SK-N-MC (cell line): ENCODE measurements around the gene C11orf71.
A peak's percentile ranks its signal among the peaks of the same experiment; 100 is the strongest.

Experiments used
- DNase-seq: peaks from one replicate; pipeline ENCODE4 v3.0.0-alpha.2; 2011; ENCODE audit warnings: low read depth, low spot score
- H3K27ac ChIP-seq: fragments of 200-600 bp; sonication (generic); 2 replicates; pipeline ENCODE4 v1.5.1; 2016; ENCODE audit warnings: mixed run types
- H3K36me3 ChIP-seq: fragments of 200-600 bp; sonication (generic); 2 replicates; pipeline ENCODE4 v1.6.1; 2017; ENCODE audit warnings: antibody characterized with exemption, low read length, mixed read lengths; ENCODE audit not compliant: insufficient read depth
- H3K4me3 ChIP-seq: fragments of 200-600 bp; sonication (generic); 2 replicates; pipeline ENCODE4 v1.5.1; 2016
- H3K9ac ChIP-seq: fragments of 200-600 bp; sonication (generic); 2 replicates; pipeline ENCODE4 v1.8.0; 2017; ENCODE audit warnings: mixed run types, mixed read lengths; ENCODE audit not compliant: insufficient read length
- H3K9me3 ChIP-seq: fragments of 200-600 bp; sonication (generic); 2 replicates; pipeline ENCODE4 v1.6.1; 2017; ENCODE audit warnings: low read depth, mild to moderate bottlenecking, antibody characterized with exemption, low read length, moderate library complexity, mixed read lengths
- EZH2 ChIP-seq: fragments of 200-600 bp; sonication (generic); IDR thresholded peaks from one replicate; pipeline ENCODE4 v1.6.1; 2017; ENCODE audit warnings: antibody characterized with exemption
- FOXP2 ChIP-seq: optimal IDR thresholded peaks from 2 replicates; pipeline ENCODE3; 2011; ENCODE audit warnings: mild to moderate bottlenecking, moderate library complexity; ENCODE audit not compliant: insufficient read depth; ENCODE audit errors: extremely low read length, control extremely low read depth
- POLR2AphosphoS5 ChIP-seq: IDR thresholded peaks from 2 replicates; pipeline ENCODE4 v1.6.1; 2012; ENCODE audit warnings: mild to moderate bottlenecking, low read depth, low read length, borderline replicate concordance

C11orf71 gene

GRCh38 chr11:114440121-114440860 lies 40.0 kb upstream of the C11orf71 start:
- H3K27ac ChIP-seq: no peak overlapping the region
- H3K36me3 ChIP-seq: peaks cover 14% of the 10 kb centered on the region; the same call in 1 of the 2 replicates
- H3K9me3 ChIP-seq: no peaks in the 10 kb centered on the region
- H3K4me3 ChIP-seq: peak overlapping the region; percentile 94
- H3K9ac ChIP-seq: peak overlapping the region; percentile 71
- DNase-seq: no peak
- TF ChIP-seq FOXP2: no peak
- TF ChIP-seq EZH2: no peak
- no peak for TF ChIP-seq POLR2AphosphoS5

- no peak within 1 kb of the TSS for H3K27ac ChIP-seq
These were observed 39.2 kb upstream of the C11orf71 start, which contains the start of gene REXO2 for GRCh38 chr11:114439229-114440120. TSS of gene REXO2 (plus strand) at chr11:114439467. CDS start at chr11:114439529, 62 bp downstream.

DNA sequence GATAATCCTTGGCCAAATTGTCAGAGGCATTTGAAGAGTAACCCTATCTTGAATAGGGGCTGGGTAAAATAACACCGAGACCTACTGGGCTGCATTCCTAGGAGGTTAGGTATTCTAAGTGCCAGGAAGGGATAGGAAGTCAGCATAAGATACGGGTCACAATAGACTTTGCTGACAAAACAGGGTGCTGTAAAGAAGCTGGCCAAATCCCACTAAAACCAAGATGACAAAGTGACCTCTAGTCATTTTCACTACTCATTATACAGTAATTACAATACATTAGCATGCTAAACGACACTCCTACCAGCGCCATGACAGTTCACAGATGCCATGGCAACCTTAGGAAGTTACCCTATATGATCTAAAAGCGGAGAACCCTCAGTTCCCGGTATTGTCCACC lies 38.0 kb upstream of the C11orf71 start:
- H3K9ac ChIP-seq: no peak overlapping the region
- H3K4me3 ChIP-seq: no peak overlapping the region
- no peak for DNase-seq
- H3K27ac ChIP-seq: no peak overlapping the region
- no peak for TF ChIP-seq FOXP2
- no peak for TF ChIP-seq POLR2AphosphoS5
- no peak for TF ChIP-seq EZH2
- H3K9me3 ChIP-seq: no peaks in the 10 kb centered on the region
- no peaks in the 10 kb centered on the region for H3K36me3 ChIP-seq

More at GRCh38 chr11:114439229-114440120, 39.2 kb upstream of the C11orf71 start, which contains the start of gene REXO2:
- no peaks in the 10 kb centered on the region for H3K9me3 ChIP-seq
- H3K36me3 ChIP-seq: peaks cover 8% of the 10 kb centered on the region; the same call in 1 of the 2 replicates
- DNase-seq: peak; percentile 58
- TF ChIP-seq EZH2 (no peak), POLR2AphosphoS5 (peak; percentile 78)
- peak within 1 kb of the TSS; percentile 71 for H3K9ac ChIP-seq
- peak within 1 kb of the TSS; percentile 94 for H3K4me3 ChIP-seq

DNA sequence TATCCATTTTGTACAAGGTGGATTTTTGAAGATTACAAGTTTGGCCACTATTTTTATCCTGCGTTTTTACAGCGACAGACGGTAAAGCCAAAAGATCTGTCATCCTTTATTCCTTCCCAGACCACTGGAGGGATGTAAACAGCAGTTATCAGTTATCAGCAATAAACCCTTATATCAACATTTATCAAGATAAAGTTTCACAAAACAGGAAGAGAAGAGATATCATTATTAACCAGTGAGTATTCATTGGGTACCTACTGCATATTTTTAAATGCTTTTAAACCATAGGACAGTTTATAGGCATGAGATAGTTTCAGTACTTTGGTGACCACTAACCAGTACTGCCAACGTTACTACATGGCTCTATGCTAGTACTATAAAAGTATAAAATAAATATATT lies 33.1 kb upstream of the C11orf71 start:
- H3K9ac ChIP-seq: no peak overlapping the region
- no peak overlapping the region for H3K27ac ChIP-seq
- no peak for DNase-seq
- TF ChIP-seq FOXP2 (no peak), EZH2 (no peak), POLR2AphosphoS5 (no peak)
- H3K36me3 ChIP-seq: no peaks in the 10 kb centered on the region
- no peaks in the 10 kb centered on the region for H3K9me3 ChIP-seq
- no peak overlapping the region for H3K4me3 ChIP-seq

DNA sequence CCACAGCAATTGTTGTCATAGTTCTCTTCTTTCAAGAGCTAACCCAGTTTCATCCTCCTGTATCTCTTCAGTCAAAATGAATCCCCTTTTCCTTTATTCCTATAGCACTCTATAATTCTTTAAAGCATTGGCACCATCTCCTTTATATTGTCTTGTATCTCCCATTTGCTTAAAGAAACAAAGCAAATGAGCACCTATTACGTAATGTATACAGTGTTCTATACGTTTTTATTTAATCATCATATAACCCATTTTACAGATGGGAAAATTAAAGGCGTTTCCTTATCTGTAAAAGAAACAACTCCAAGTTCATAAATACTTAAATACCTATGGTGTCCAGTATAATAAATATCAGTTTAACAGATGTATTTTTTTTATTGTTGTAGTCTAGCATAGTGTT lies 32.6 kb upstream of the C11orf71 start:
- H3K9ac ChIP-seq: no peak overlapping the region
- H3K36me3 ChIP-seq: no peaks in the 10 kb centered on the region
- TF ChIP-seq POLR2AphosphoS5: no peak
- no peak for TF ChIP-seq EZH2
- no peak for TF ChIP-seq FOXP2
- no peak overlapping the region for H3K4me3 ChIP-seq
- no peak overlapping the region for H3K27ac ChIP-seq
- no peaks in the 10 kb centered on the region for H3K9me3 ChIP-seq
- DNase-seq: no peak

DNA sequence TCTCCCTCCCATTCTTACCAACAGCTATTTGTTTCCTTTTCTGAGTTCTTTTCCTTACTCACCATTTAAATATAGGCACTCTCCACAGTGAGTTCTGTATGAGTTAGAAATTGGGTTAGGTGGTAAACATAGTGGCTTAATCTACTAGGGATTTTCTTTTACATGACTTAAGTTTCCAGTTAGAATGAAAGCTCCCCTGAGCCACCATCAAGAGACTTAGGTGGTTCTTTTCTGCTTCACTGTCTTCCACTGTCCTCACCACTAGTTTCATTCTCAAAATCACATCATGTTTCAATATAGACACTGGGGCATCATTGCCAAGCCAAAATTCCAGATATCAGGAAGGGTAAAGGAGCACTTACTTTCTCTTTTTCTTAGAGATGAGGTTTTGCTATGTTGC lies 30.0 kb upstream of the C11orf71 start:
- no peak for DNase-seq
- TF ChIP-seq FOXP2: no peak
- TF ChIP-seq POLR2AphosphoS5: no peak
- no peak for TF ChIP-seq EZH2
- H3K4me3 ChIP-seq: no peak overlapping the region
- no peak overlapping the region for H3K9ac ChIP-seq
- no peaks in the 10 kb centered on the region for H3K9me3 ChIP-seq
- H3K36me3 ChIP-seq: no peaks in the 10 kb centered on the region
- H3K27ac ChIP-seq: no peak overlapping the region

GRCh38 chr11:114426280-114426679 lies 26.0 kb upstream of the C11orf71 start:
- Histone ChIP-seq H3K27ac (no peak overlapping the region), H3K9me3 (no peaks in the 10 kb centered on the region), H3K36me3 (no peaks in the 10 kb centered on the region), H3K4me3 (no peak overlapping the region), H3K9ac (no peak overlapping the region)
- TF ChIP-seq FOXP2 (no peak), POLR2AphosphoS5 (no peak), EZH2 (no peak)
- DNase-seq: no peak

- Histone ChIP-seq H3K36me3 (no peaks in the 10 kb centered on the region; the same call in 1 of the 2 replicates), H3K27ac (no peak overlapping the region), H3K9me3 (no peaks in the 10 kb centered on the region), H3K9ac (no peak overlapping the region), H3K4me3 (no peak overlapping the region)
- TF ChIP-seq POLR2AphosphoS5 (no peak), FOXP2 (no peak), EZH2 (no peak)
- no peak for DNase-seq
These were observed 16.2 kb upstream of the C11orf71 start for GRCh38 chr11:114416441-114416961.
